ENCODE data around the gene ADCY2.

ADCY2 gene

GRCh38 chr5:7576023-7576715, 180.2 kb downstream of the ADCY2 start:
- H4K91ac ChIP-seq (ENCODE audit: low read length), result no peak overlapping the region
- 30% methylated on average over 7 of the region's 7 CpGs for WGBS
- H3K4me1 ChIP-seq (ENCODE audit: control insufficient read depth, insufficient read depth, low read depth, low read length), result peaks cover 2% of the 10 kb centered on the region
- H3K36me3 ChIP-seq (ENCODE audit: control insufficient read depth in 1 of 2, insufficient read depth in 2 of 2, low read depth in 1 of 2, low read length in 2 of 2), result no peaks in the 10 kb centered on the region
- no peak overlapping the region for H3K4ac ChIP-seq (ENCODE audit: low read depth in 1 of 2, low read length in 2 of 2)
- H4K8ac ChIP-seq (ENCODE audit: low read length), result no peak overlapping the region
- H3K9me3 ChIP-seq (ENCODE audit: control insufficient read depth, low read length), result no peaks in the 10 kb centered on the region
- DNase-seq, result no peak
- no peak overlapping the region for H2BK15ac ChIP-seq (ENCODE audit: low read depth, poor library complexity, severe bottlenecking)
- H3K79me1 ChIP-seq (replicated peaks; ENCODE audit: low read length, poor library complexity, severe bottlenecking), result no peaks in the 10 kb centered on the region
- no peak overlapping the region for H2BK12ac ChIP-seq (ENCODE audit: low read length in 2 of 2)
- no peak overlapping the region for H2AK5ac ChIP-seq (ENCODE audit: low read length, severe bottlenecking)
- no peak overlapping the region for H3K4me3 ChIP-seq (ENCODE audit: insufficient read depth in 1 of 2, low read depth in 1 of 2, low read length in 2 of 2)
- no peak overlapping the region for H2BK5ac ChIP-seq (ENCODE audit: low read depth, low read length, poor library complexity, severe bottlenecking)
- no peak overlapping the region for H2BK120ac ChIP-seq (ENCODE audit: low read depth, low read length)
- H3K23ac ChIP-seq (ENCODE audit: low read length in 2 of 2), result no peak overlapping the region
- no peak overlapping the region for H3K4me2 ChIP-seq (ENCODE audit: low read length, poor library complexity, severe bottlenecking)
- no peak overlapping the region for H3K18ac ChIP-seq (ENCODE audit: low read depth in 1 of 2, low read length in 2 of 2)
- H3K27ac ChIP-seq (ENCODE audit: low read length, poor library complexity, severe bottlenecking), result no peak overlapping the region
- no peaks in the 10 kb centered on the region for H3K27me3 ChIP-seq (ENCODE audit: control insufficient read depth in 1 of 2, insufficient read depth in 1 of 2, low read length in 2 of 2)
- no peak overlapping the region for H3K9ac ChIP-seq (ENCODE audit: low read length)
- no peak overlapping the region for H3K14ac ChIP-seq (ENCODE audit: low read length in 2 of 2)
- no peak overlapping the region for H2AFZ ChIP-seq (ENCODE audit: low read depth, low read length)

- Histone ChIP-seq H3K4me3 (ENCODE audit: insufficient read depth in 1 of 2, low read depth in 1 of 2, low read length in 2 of 2) (no peak overlapping the region), H3K27me3 (ENCODE audit: control insufficient read depth in 1 of 2, insufficient read depth in 1 of 2, low read length in 2 of 2) (no peaks in the 10 kb centered on the region), H4K8ac (ENCODE audit: low read length) (no peak overlapping the region), H2BK120ac (ENCODE audit: low read depth, low read length) (no peak overlapping the region), H3K79me1 (replicated peaks; ENCODE audit: low read length, poor library complexity, severe bottlenecking) (no peaks in the 10 kb centered on the region), H2BK5ac (ENCODE audit: low read depth, low read length, poor library complexity, severe bottlenecking) (no peak overlapping the region), H3K9me3 (ENCODE audit: control insufficient read depth, low read length) (no peaks in the 10 kb centered on the region), H3K23ac (ENCODE audit: low read length in 2 of 2) (no peak overlapping the region), H3K36me3 (ENCODE audit: control insufficient read depth in 1 of 2, insufficient read depth in 2 of 2, low read depth in 1 of 2, low read length in 2 of 2) (no peaks in the 10 kb centered on the region), H3K18ac (ENCODE audit: low read depth in 1 of 2, low read length in 2 of 2) (no peak overlapping the region), H2AK5ac (ENCODE audit: low read length, severe bottlenecking) (no peak overlapping the region), H3K14ac (ENCODE audit: low read length in 2 of 2) (no peak overlapping the region), H3K4ac (ENCODE audit: low read depth in 1 of 2, low read length in 2 of 2) (no peak overlapping the region), H3K4me1 (ENCODE audit: control insufficient read depth, insufficient read depth, low read depth, low read length) (peaks cover 2% of the 10 kb centered on the region), H3K4me2 (ENCODE audit: low read length, poor library complexity, severe bottlenecking) (no peak overlapping the region), H4K91ac (ENCODE audit: low read length) (no peak overlapping the region), H2BK12ac (ENCODE audit: low read length in 2 of 2) (no peak overlapping the region), H3K27ac (ENCODE audit: low read length, poor library complexity, severe bottlenecking) (no peak overlapping the region), H3K9ac (ENCODE audit: low read length) (no peak overlapping the region), H2AFZ (ENCODE audit: low read depth, low read length) (no peak overlapping the region), H2BK15ac (ENCODE audit: low read depth, poor library complexity, severe bottlenecking) (no peak overlapping the region)
- DNase-seq, result no peak
- WGBS, result no CpG with 5 or more reads among the region's 2 CpGs
Observed at GRCh38 chr5:7577381-7577780, 181.4 kb downstream of the ADCY2 start.

GRCh38 chr5:7578071-7578470, 182.1 kb downstream of the ADCY2 start:
- Histone ChIP-seq H2BK15ac (ENCODE audit: low read depth, poor library complexity, severe bottlenecking) (no peak overlapping the region), H3K27ac (ENCODE audit: low read length, poor library complexity, severe bottlenecking) (no peak overlapping the region)
- no CpG with 5 or more reads among the region's 1 CpG for WGBS

GRCh38 chr5:7584749-7585148, 188.8 kb downstream of the ADCY2 start:
- Histone ChIP-seq H3K4me1 (ENCODE audit: control insufficient read depth, insufficient read depth, low read depth, low read length) (no peaks in the 10 kb centered on the region), H3K9ac (ENCODE audit: low read length) (no peak overlapping the region), H4K8ac (ENCODE audit: low read length) (no peak overlapping the region), H3K79me1 (replicated peaks; ENCODE audit: low read length, poor library complexity, severe bottlenecking) (no peaks in the 10 kb centered on the region), H3K18ac (ENCODE audit: low read depth in 1 of 2, low read length in 2 of 2) (no peak overlapping the region), H3K4me3 (ENCODE audit: insufficient read depth in 1 of 2, low read depth in 1 of 2, low read length in 2 of 2) (no peak overlapping the region), H3K4me2 (ENCODE audit: low read length, poor library complexity, severe bottlenecking) (no peak overlapping the region), H3K4ac (ENCODE audit: low read depth in 1 of 2, low read length in 2 of 2) (no peak overlapping the region), H3K27ac (ENCODE audit: low read length, poor library complexity, severe bottlenecking) (no peak overlapping the region), H2BK15ac (ENCODE audit: low read depth, poor library complexity, severe bottlenecking) (no peak overlapping the region), H2BK120ac (ENCODE audit: low read depth, low read length) (no peak overlapping the region), H4K91ac (ENCODE audit: low read length) (no peak overlapping the region), H2BK12ac (ENCODE audit: low read length in 2 of 2) (no peak overlapping the region), H3K14ac (ENCODE audit: low read length in 2 of 2) (no peak overlapping the region), H2AFZ (ENCODE audit: low read depth, low read length) (no peak overlapping the region), H3K27me3 (ENCODE audit: control insufficient read depth in 1 of 2, insufficient read depth in 1 of 2, low read length in 2 of 2) (no peaks in the 10 kb centered on the region), H2BK5ac (ENCODE audit: low read depth, low read length, poor library complexity, severe bottlenecking) (no peak overlapping the region), H3K36me3 (ENCODE audit: control insufficient read depth in 1 of 2, insufficient read depth in 2 of 2, low read depth in 1 of 2, low read length in 2 of 2) (no peaks in the 10 kb centered on the region), H3K23ac (ENCODE audit: low read length in 2 of 2) (no peak overlapping the region), H2AK5ac (ENCODE audit: low read length, severe bottlenecking) (no peak overlapping the region), H3K9me3 (ENCODE audit: control insufficient read depth, low read length) (no peaks in the 10 kb centered on the region)
- DNase-seq, result no peak
- WGBS, result 100% methylated on average over 1 of the region's 2 CpGs

More at GRCh38 chr5:7578071-7578470, 182.1 kb downstream of the ADCY2 start:
- Histone ChIP-seq H3K23ac (ENCODE audit: low read length in 2 of 2) (no peak overlapping the region), H3K4me2 (ENCODE audit: low read length, poor library complexity, severe bottlenecking) (no peak overlapping the region), H3K79me1 (replicated peaks; ENCODE audit: low read length, poor library complexity, severe bottlenecking) (no peaks in the 10 kb centered on the region), H4K91ac (ENCODE audit: low read length) (no peak overlapping the region), H3K9me3 (ENCODE audit: control insufficient read depth, low read length) (no peaks in the 10 kb centered on the region), H3K14ac (ENCODE audit: low read length in 2 of 2) (no peak overlapping the region), H3K18ac (ENCODE audit: low read depth in 1 of 2, low read length in 2 of 2) (no peak overlapping the region), H4K8ac (ENCODE audit: low read length) (no peak overlapping the region), H2BK5ac (ENCODE audit: low read depth, low read length, poor library complexity, severe bottlenecking) (no peak overlapping the region), H2AFZ (ENCODE audit: low read depth, low read length) (no peak overlapping the region), H3K4me1 (ENCODE audit: control insufficient read depth, insufficient read depth, low read depth, low read length) (peaks cover 2% of the 10 kb centered on the region), H3K27me3 (ENCODE audit: control insufficient read depth in 1 of 2, insufficient read depth in 1 of 2, low read length in 2 of 2) (no peaks in the 10 kb centered on the region), H2BK120ac (ENCODE audit: low read depth, low read length) (no peak overlapping the region), H3K4ac (ENCODE audit: low read depth in 1 of 2, low read length in 2 of 2) (no peak overlapping the region), H2BK12ac (ENCODE audit: low read length in 2 of 2) (no peak overlapping the region), H3K36me3 (ENCODE audit: control insufficient read depth in 1 of 2, insufficient read depth in 2 of 2, low read depth in 1 of 2, low read length in 2 of 2) (no peaks in the 10 kb centered on the region), H3K9ac (ENCODE audit: low read length) (no peak overlapping the region), H2AK5ac (ENCODE audit: low read length, severe bottlenecking) (no peak overlapping the region), H3K4me3 (ENCODE audit: insufficient read depth in 1 of 2, low read depth in 1 of 2, low read length in 2 of 2) (no peak overlapping the region)
- no peak for DNase-seq
